HepG2 (cell line): Measurements from ENCODE around the gene SNX13.

Experiments used
- ATRX ChIP-seq: sonication (generic); formaldehyde crosslinking; IDR thresholded peaks from 2 replicates; pipeline ENCODE4 v1.4.0; 2020; ENCODE audit warnings: missing genetic modification reagents, borderline replicate concordance
- CTCF ChIP-seq: sonication (generic); formaldehyde crosslinking; IDR thresholded peaks from 2 replicates; pipeline ENCODE4 v1.5.0; 2020; ENCODE audit warnings: mild to moderate bottlenecking, missing genetic modification reagents, moderate library complexity
- FOXA3 ChIP-seq: IDR thresholded peaks from 2 replicates; pipeline ENCODE4 v1.6.1; 2016; ENCODE audit warnings: missing genetic modification reagents, missing compliant biosample characterization
- RCOR2 ChIP-seq: IDR thresholded peaks from 2 replicates; pipeline ENCODE4 v1.6.1; 2016; ENCODE audit warnings: missing biosample characterization, missing genetic modification reagents
- SPEN ChIP-seq: sonication (generic); formaldehyde crosslinking; IDR thresholded peaks from 2 replicates; pipeline ENCODE4 v1.5.1; 2020; ENCODE audit warnings: low read depth, mild to moderate bottlenecking, missing genetic modification reagents
- USF2 ChIP-seq, 2 experiments: sonication (generic) in 1 of 2; formaldehyde crosslinking in 1 of 2; IDR thresholded peaks; 2 replicates each; pipeline versions ENCODE4 v1.5.1 to v1.6.1; 2011 to 2020; ENCODE audit warnings: borderline replicate concordance in 1 of 2, low read depth in 1 of 2, low read length in 1 of 2, mild to moderate bottlenecking in 1 of 2, missing genetic modification reagents in 1 of 2, moderate library complexity in 1 of 2
- ZFP41 ChIP-seq: sonication (generic); formaldehyde crosslinking; IDR thresholded peaks from 2 replicates; pipeline ENCODE4 v1.4.0; 2020; ENCODE audit warnings: mild to moderate bottlenecking, missing genetic modification reagents, borderline replicate concordance
- ZFX ChIP-seq: sonication (generic); formaldehyde crosslinking; IDR thresholded peaks from 2 replicates; pipeline ENCODE4 v1.4.0; 2020; ENCODE audit warnings: mild to moderate bottlenecking, low read depth, missing genetic modification reagents, moderate library complexity
- ZNF251 ChIP-seq: sonication (generic); formaldehyde crosslinking; IDR thresholded peaks from 2 replicates; pipeline ENCODE4 v1.9.0; 2021; ENCODE audit warnings: mild to moderate bottlenecking, missing genetic modification reagents
- ZNF629 ChIP-seq: sonication (generic); formaldehyde crosslinking; conservative IDR thresholded peaks from 2 replicates; pipeline ENCODE4 v1.5.0; 2020; ENCODE audit warnings: missing genetic modification reagents
- ZNF639 ChIP-seq: conservative IDR thresholded peaks from 2 replicates; pipeline ENCODE4 v1.6.1; 2018; ENCODE audit warnings: missing genetic modification reagents
- ZNF800 ChIP-seq: sonication (generic); formaldehyde crosslinking; IDR thresholded peaks from 2 replicates; pipeline ENCODE4 v1.4.0; 2020; ENCODE audit warnings: missing genetic modification reagents
- TF ChIP-seq, protein P1 (sequence below): sonication (generic); formaldehyde crosslinking; IDR thresholded peaks from 2 replicates; pipeline ENCODE4 v1.4.0; 2020; ENCODE audit warnings: mild to moderate bottlenecking, missing genetic modification reagents, borderline replicate concordance

DNA sequence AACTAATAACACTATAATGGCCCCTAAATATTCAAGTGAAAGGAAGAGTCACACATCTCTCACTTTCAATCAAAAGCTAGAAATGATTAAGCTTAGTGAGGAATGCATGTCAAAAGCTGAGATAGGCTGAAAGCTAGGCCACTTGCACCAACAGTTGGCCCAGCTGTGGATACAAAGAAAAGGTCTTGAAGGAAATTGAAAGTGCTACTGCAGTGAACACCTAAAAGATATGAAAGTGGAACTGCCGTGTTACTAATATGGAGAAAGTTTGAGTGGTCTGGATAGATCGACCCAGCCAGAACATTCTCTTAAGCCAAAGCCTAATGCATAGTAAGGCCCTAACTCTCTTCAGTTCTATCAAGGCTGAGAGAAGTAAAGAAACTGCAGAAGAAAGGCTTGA, 12.1 kb upstream of the SNX13 start:
- no peak for TF ChIP-seq USF2 (IDR thresholded peaks at IDR 0.05; ENCODE audit: low read depth, low read length)
- TF ChIP-seq USF2 (CRISPR knock-in tag; IDR thresholded peaks at IDR 0.05; ENCODE audit: borderline replicate concordance) = no peak
- TF ChIP-seq ZFX (CRISPR knock-in tag) = no peak
- no peak for TF ChIP-seq CTCF (CRISPR knock-in tag)
- no peak for TF ChIP-seq ZNF800 (CRISPR knock-in tag)
- TF ChIP-seq FOXA3 (CRISPR knock-in tag) = no peak
- no peak for TF ChIP-seq ZNF639
- no peak for TF ChIP-seq SPEN (CRISPR knock-in tag)
- TF ChIP-seq ZNF251 = no peak
- TF ChIP-seq RCOR2 (CRISPR knock-in tag) = no peak
- TF ChIP-seq ATRX (CRISPR knock-in tag) = no peak
- TF ChIP-seq ZFP41 (CRISPR knock-in tag) = no peak
- TF ChIP-seq ZNF629 (CRISPR knock-in tag) = no peak
- TF ChIP-seq, protein P1, sequence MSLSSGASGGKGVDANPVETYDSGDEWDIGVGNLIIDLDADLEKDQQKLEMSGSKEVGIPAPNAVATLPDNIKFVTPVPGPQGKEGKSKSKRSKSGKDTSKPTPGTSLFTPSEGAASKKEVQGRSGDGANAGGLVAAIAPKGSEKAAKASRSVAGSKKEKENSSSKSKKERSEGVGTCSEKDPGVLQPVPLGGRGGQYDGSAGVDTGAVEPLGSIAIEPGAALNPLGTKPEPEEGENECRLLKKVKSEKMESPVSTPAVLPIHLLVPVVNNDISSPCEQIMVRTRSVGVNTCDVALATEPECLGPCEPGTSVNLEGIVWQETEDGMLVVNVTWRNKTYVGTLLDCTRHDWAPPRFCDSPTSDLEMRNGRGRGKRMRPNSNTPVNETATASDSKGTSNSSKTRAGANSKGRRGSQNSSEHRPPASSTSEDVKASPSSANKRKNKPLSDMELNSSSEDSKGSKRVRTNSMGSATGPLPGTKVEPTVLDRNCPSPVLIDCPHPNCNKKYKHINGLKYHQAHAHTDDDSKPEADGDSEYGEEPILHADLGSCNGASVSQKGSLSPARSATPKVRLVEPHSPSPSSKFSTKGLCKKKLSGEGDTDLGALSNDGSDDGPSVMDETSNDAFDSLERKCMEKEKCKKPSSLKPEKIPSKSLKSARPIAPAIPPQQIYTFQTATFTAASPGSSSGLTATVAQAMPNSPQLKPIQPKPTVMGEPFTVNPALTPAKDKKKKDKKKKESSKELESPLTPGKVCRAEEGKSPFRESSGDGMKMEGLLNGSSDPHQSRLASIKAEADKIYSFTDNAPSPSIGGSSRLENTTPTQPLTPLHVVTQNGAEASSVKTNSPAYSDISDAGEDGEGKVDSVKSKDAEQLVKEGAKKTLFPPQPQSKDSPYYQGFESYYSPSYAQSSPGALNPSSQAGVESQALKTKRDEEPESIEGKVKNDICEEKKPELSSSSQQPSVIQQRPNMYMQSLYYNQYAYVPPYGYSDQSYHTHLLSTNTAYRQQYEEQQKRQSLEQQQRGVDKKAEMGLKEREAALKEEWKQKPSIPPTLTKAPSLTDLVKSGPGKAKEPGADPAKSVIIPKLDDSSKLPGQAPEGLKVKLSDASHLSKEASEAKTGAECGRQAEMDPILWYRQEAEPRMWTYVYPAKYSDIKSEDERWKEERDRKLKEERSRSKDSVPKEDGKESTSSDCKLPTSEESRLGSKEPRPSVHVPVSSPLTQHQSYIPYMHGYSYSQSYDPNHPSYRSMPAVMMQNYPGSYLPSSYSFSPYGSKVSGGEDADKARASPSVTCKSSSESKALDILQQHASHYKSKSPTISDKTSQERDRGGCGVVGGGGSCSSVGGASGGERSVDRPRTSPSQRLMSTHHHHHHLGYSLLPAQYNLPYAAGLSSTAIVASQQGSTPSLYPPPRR (CRISPR knock-in tag) = no peak
